Esophagus (tissue), 2 donors: ENCODE data around the gene CAMK2A. TPM values are rescaled to one million over a fixed set of nuclear protein-coding genes. Genes with fewer than 3 reads are reported as not detected.

Experiments used
- H3K27ac ChIP-seq, 2 donors: one replicate each; pipeline ENCODE4 v1.5.1; 2013; ENCODE audit warnings: low read depth in 2 of 2, mild to moderate bottlenecking in 2 of 2, inconsistent platforms in 1 of 2, low read length in 1 of 2, moderate library complexity in 1 of 2
- H3K27me3 ChIP-seq, 2 donors: one replicate each; pipeline ENCODE4 v1.6.1; 2013; ENCODE audit warnings: low read length in 2 of 2, control low read depth in 1 of 2, mild to moderate bottlenecking in 1 of 2; ENCODE audit not compliant: insufficient read depth in 2 of 2, control insufficient read depth in 1 of 2
- H3K36me3 ChIP-seq, 2 donors: one replicate each; pipeline ENCODE4 v1.6.1; 2013; ENCODE audit warnings: low read length in 1 of 2; ENCODE audit not compliant: control insufficient read depth in 2 of 2, insufficient read depth in 2 of 2
- H3K4me1 ChIP-seq, 2 donors: one replicate each; pipeline ENCODE4 v1.6.1; 2013; ENCODE audit warnings: low read length in 1 of 2; ENCODE audit not compliant: control insufficient read depth in 2 of 2, insufficient read depth in 2 of 2
- H3K4me3 ChIP-seq, 2 donors: one replicate each; pipeline ENCODE4 v1.5.1; 2013; ENCODE audit warnings: low read length in 2 of 2, mild to moderate bottlenecking in 2 of 2, low read depth in 1 of 2, moderate library complexity in 1 of 2
- H3K9me3 ChIP-seq, 2 donors: one replicate each; pipeline ENCODE4 v1.6.1; 2013; ENCODE audit warnings: mild to moderate bottlenecking in 2 of 2, low read depth in 1 of 2, low read length in 1 of 2, moderate library complexity in 1 of 2; ENCODE audit not compliant: control insufficient read depth in 2 of 2, insufficient read depth in 1 of 2
- WGBS, 2 donors: extraction: QIAGEN DNeasy Blood & Tissue Kit; methylation state at CpG; one replicate each; pipeline ENCODE4 v1.1.7; 2013; 5-methylcytosine and 5-hydroxymethylcytosine counted together
- polyA plus RNA-seq, 2 donors: library from polyadenylated mRNA; stranded (reverse); fragments of 200-250 nt; gene quantifications; one replicate each; pipeline ENCODE4 v1.2.3, GENCODE V29; 2013
- donor health status: healthy with polysubstance abuse.
- donor health status: Bipolar disorder and iron deficiency.

Gene CAMK2A
- polyA plus RNA-seq, 2 donors = 0.11 to 0.24 TPM

DNA sequence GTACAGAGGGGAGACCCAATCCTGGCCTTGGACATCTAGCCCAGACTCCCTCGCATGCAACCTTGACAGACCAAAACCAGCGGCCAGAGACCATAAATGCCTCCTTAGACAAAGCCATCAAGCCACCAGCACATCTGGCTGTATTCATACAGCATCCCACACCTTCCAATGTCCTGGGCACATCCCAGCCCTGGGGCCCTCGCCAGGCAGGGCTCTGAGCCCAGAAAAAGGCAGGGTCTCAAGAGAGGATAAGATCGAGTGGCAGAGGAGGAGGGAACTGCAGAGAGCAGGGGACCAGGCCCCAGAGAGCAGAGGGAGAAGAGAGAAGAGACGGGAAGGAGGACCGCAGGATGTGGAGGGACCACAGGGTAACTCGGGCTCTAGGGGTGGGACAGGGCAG is 45.4 kb downstream of the CAMK2A start:
- no peaks in the 10 kb centered on the region for H3K4me1 ChIP-seq
- no peak overlapping the region for H3K4me3 ChIP-seq
- no peaks in the 10 kb centered on the region for H3K36me3 ChIP-seq
- H3K27ac ChIP-seq = no peak overlapping the region
- no peaks in the 10 kb centered on the region for H3K27me3 ChIP-seq
- 73 to 74% methylated on average over 7 of the region's 7 CpGs for WGBS, 2 donors
- H3K9me3 ChIP-seq = no peaks in the 10 kb centered on the region

- H3K36me3 ChIP-seq = no peaks in the 10 kb centered on the region
- H3K4me3 ChIP-seq = no peak overlapping the region
- WGBS, 2 donors = 86 to 88% methylated on average over 4 of the region's 4 CpGs
- H3K4me1 ChIP-seq = no peaks in the 10 kb centered on the region
- no peaks in the 10 kb centered on the region for H3K9me3 ChIP-seq
- no peaks in the 10 kb centered on the region for H3K27me3 ChIP-seq
- no peak overlapping the region for H3K27ac ChIP-seq
These were observed 46.0 kb downstream of the CAMK2A start for GRCh38 chr5:150243590-150243989.

DNA sequence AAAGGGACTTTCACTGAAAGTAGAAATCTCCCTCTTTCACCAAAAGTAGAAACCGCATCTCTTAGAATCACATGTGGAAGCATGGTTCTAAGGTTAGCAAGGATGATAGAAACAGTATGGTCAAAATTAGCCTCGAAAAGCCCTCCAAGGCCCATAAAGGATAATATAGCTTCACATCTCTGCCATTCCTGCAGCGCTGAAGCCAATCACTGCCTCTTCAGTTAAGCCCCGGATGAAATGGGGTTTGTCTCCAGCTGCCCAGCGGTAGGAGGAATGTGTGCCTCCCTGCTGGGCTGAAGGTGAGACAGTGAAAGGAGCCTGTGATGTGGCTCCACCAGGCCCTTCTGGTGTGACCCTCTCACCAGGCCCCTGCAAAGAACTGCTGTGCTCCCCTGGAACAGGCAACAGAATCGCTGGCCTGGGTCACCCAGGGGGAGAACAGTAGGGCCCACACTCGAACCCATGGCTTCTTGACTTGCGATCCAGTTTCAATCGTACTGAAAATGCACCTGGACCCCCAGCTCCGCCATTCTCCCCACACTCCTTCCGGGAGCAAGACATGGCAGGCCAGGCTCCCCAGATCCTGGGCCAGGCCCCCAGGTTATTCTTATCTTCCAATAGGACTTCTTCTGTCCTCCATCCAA is 47.2 kb downstream of the CAMK2A start:
- Histone ChIP-seq H3K27ac (no peak overlapping the region), H3K36me3 (no peaks in the 10 kb centered on the region), H3K9me3 (no peaks in the 10 kb centered on the region), H3K4me3 (no peak overlapping the region), H3K27me3 (no peaks in the 10 kb centered on the region), H3K4me1 (no peaks in the 10 kb centered on the region)
- WGBS, 2 donors = 88 to 91% methylated on average over 11 of the region's 11 CpGs

GRCh38 chr5:150241298-150242160 is 48.0 kb downstream of the CAMK2A start:
- Histone ChIP-seq H3K27ac (no peak overlapping the region), H3K36me3 (no peaks in the 10 kb centered on the region), H3K9me3 (no peaks in the 10 kb centered on the region), H3K27me3 (no peaks in the 10 kb centered on the region), H3K4me1 (no peaks in the 10 kb centered on the region), H3K4me3 (no peak overlapping the region)
- 78 to 79% methylated on average over 14 of the region's 14 CpGs for WGBS, 2 donors

GRCh38 chr5:150239794-150240122 is 49.8 kb downstream of the CAMK2A start:
- H3K36me3 ChIP-seq = no peaks in the 10 kb centered on the region
- no peaks in the 10 kb centered on the region for H3K9me3 ChIP-seq
- H3K4me3 ChIP-seq = no peak overlapping the region
- H3K27ac ChIP-seq = no peak overlapping the region
- H3K27me3 ChIP-seq = no peaks in the 10 kb centered on the region
- no peaks in the 10 kb centered on the region for H3K4me1 ChIP-seq
- WGBS, 2 donors = 89 to 92% methylated on average over 7 of the region's 7 CpGs

GRCh38 chr5:150239099-150239793 is 50.3 kb downstream of the CAMK2A start:
- H3K4me1 ChIP-seq = no peaks in the 10 kb centered on the region
- no peaks in the 10 kb centered on the region for H3K36me3 ChIP-seq
- no peaks in the 10 kb centered on the region for H3K27me3 ChIP-seq
- 93% methylated on average over 21 of the region's 21 CpGs for WGBS, 2 donors
- H3K9me3 ChIP-seq = no peaks in the 10 kb centered on the region
- no peak overlapping the region for H3K27ac ChIP-seq
- no peak overlapping the region for H3K4me3 ChIP-seq

DNA sequence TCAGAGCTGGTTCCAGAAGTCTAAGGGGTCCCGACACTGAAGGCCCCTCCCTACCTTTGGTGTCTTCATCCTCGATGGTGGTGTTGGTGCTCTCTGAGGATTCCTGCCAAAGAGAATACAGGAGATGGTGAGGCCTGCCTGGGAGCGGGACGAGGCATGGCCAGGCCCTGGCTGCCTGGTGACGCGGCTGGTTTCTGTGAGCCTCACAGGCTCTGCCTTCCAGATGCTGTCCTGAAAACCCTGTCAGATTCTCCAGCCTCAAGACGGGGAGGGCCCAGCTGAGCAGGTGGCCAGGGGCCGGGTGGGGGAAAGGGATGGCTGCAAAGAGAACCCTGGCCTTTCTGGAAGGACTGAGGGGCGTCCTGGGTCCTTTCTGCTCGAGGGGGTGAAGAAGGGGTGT is 50.9 kb downstream of the CAMK2A start:
- H3K4me1 ChIP-seq = no peaks in the 10 kb centered on the region
- no peaks in the 10 kb centered on the region for H3K27me3 ChIP-seq
- H3K27ac ChIP-seq = no peak overlapping the region
- no peaks in the 10 kb centered on the region for H3K9me3 ChIP-seq
- no peak overlapping the region for H3K4me3 ChIP-seq
- no peaks in the 10 kb centered on the region for H3K36me3 ChIP-seq
- 86 to 93% methylated on average over 10 of the region's 10 CpGs for WGBS, 2 donors

DNA sequence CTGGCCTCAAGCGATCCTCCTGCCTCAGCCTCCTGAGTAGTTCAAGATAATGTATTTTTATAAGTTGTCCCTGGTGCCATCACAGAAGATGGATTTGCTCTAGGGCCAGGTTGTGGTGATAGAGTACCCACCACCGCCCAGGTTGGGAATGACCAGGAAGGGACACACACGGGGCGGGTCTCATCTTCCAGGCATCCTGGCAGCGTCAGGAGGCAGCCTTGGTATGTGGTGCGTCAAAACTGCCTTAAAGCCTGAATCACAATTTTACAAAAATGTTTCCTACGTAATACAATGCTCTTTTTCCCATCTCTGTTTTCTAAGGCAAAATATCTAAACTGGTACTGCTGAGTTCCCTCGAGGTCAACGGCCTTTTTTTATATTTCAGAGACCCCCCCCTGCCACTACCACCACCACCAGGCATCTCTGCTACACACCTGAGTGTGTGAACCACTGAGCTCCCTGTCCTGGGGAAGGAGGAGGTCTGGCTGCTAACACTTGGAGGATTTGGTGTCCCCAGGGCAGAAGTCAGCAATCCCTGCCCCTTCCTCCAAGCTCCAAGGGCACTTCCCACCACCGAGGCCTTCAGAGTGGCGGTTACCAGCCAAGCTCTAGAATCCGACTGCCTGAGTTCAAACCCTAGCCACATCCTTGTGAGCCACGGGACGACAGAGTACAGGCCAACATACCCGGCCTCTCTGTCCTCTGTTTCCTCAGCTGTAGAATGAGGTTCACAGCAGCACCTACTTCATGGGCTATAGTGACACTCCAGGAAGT is 52.4 kb downstream of the CAMK2A start:
- H3K27ac ChIP-seq = no peak overlapping the region
- H3K4me3 ChIP-seq = no peak overlapping the region
- 83 to 88% methylated on average over 15 of the region's 15 CpGs for whole genome bisulfite sequencing, 2 donors
- no peaks in the 10 kb centered on the region for H3K9me3 ChIP-seq
- no peaks in the 10 kb centered on the region for H3K27me3 ChIP-seq
- H3K36me3 ChIP-seq = no peaks in the 10 kb centered on the region
- H3K4me1 ChIP-seq = peaks cover 0 to 5% of the 10 kb centered on the region in 2 donors

- H3K4me3 ChIP-seq = no peak overlapping the region
- peaks cover 0 to 5% of the 10 kb centered on the region in 2 donors for H3K4me1 ChIP-seq
- no peaks in the 10 kb centered on the region for H3K27me3 ChIP-seq
- H3K9me3 ChIP-seq = no peaks in the 10 kb centered on the region
- 80 to 84% methylated on average over 2 of the region's 2 CpGs for WGBS, 2 donors
- H3K27ac ChIP-seq = no peak overlapping the region
- no peaks in the 10 kb centered on the region for H3K36me3 ChIP-seq
These were observed 53.3 kb downstream of the CAMK2A start for GRCh38 chr5:150236313-150236712.
